Keratinocyte (primary cell): ENCODE results near the gene IL15RA. TPM values are rescaled to one million over a fixed set of nuclear protein-coding genes. Genes with fewer than 3 reads are reported as not detected.

Experiments used
- DNase-seq: peaks from one replicate; pipeline ENCODE4 v3.0.0-alpha.2; 2011; ENCODE audit warnings: low read depth, missing footprints, low spot score
- FAIRE-seq: peaks from 2 replicates; lab custom pipeline; 2011; peaks lifted over from hg19 to GRCh38; lab: Jason Lieb, UNC
- H2AFZ ChIP-seq: 2 replicates; pipeline ENCODE4 v1.6.0; 2012; ENCODE audit warnings: low read length, control low read depth, inconsistent platforms; ENCODE audit not compliant: control insufficient read depth
- H3K27ac ChIP-seq: 2 replicates; pipeline ENCODE4 v1.5.1; 2011; ENCODE audit warnings: low read length; ENCODE audit not compliant: control insufficient read depth, insufficient read depth
- H3K27me3 ChIP-seq: 3 replicates; pipeline ENCODE4 v1.6.0; 2011; ENCODE audit warnings: low read length; ENCODE audit not compliant: control insufficient read depth, insufficient read depth; ENCODE audit errors: extremely low read depth
- H3K36me3 ChIP-seq, 2 experiments: 2 replicates in 1 of 2; 3 replicates in 1 of 2; pipeline ENCODE4 v1.5.1; 2011; ENCODE audit warnings: low read length in 2 of 2, mild to moderate bottlenecking in 1 of 2; ENCODE audit not compliant: control insufficient read depth in 2 of 2, insufficient read depth in 2 of 2; ENCODE audit errors: extremely low read depth in 1 of 2
- H3K4me1 ChIP-seq: 3 replicates; pipeline ENCODE4 v1.5.1; 2011; ENCODE audit warnings: low read length; ENCODE audit not compliant: control insufficient read depth, insufficient read depth; ENCODE audit errors: extremely low read depth
- H3K4me2 ChIP-seq: 3 replicates; pipeline ENCODE4 v1.6.0; 2011; ENCODE audit warnings: low read depth, low read length; ENCODE audit not compliant: control insufficient read depth, insufficient read depth; ENCODE audit errors: extremely low read depth
- H3K4me3 ChIP-seq, 3 experiments: fragments of 200-600 bp in 1 of 3; sonication (generic) in 1 of 3; 2 replicates in 2 of 3; 3 replicates in 1 of 3; pipeline ENCODE4 v1.5.1; 2011 to 2016; ENCODE audit warnings: low read length in 3 of 3, mild to moderate bottlenecking in 3 of 3, control low read depth in 2 of 3, inconsistent platforms in 1 of 3, low read depth in 1 of 3, mixed read lengths in 1 of 3, mixed run types in 1 of 3, moderate library complexity in 1 of 3; ENCODE audit not compliant: control insufficient read depth in 2 of 3, insufficient read depth in 2 of 3; ENCODE audit errors: extremely low read depth in 1 of 3
- H3K79me2 ChIP-seq: 2 replicates; pipeline ENCODE4 v1.6.0; 2012; ENCODE audit warnings: low read length; ENCODE audit not compliant: control insufficient read depth, insufficient read depth
- H3K9ac ChIP-seq: 3 replicates; pipeline ENCODE4 v1.6.0; 2011; ENCODE audit warnings: low read length; ENCODE audit not compliant: control insufficient read depth, insufficient read depth; ENCODE audit errors: extremely low read depth
- H3K9me1 ChIP-seq: 3 replicates; pipeline ENCODE4 v1.6.0; 2011; ENCODE audit warnings: low read length; ENCODE audit not compliant: control insufficient read depth, insufficient read depth; ENCODE audit errors: extremely low read depth
- H3K9me3 ChIP-seq: 2 replicates; pipeline ENCODE4 v1.5.1; 2012; ENCODE audit warnings: low read depth, low read length; ENCODE audit not compliant: control insufficient read depth
- H4K20me1 ChIP-seq: 3 replicates; pipeline ENCODE4 v1.6.0; 2011; ENCODE audit warnings: low read length; ENCODE audit not compliant: control insufficient read depth, insufficient read depth; ENCODE audit errors: extremely low read depth
- EZH2 ChIP-seq: IDR thresholded peaks from one replicate; pipeline ENCODE4 v1.6.1; 2012; ENCODE audit warnings: inconsistent platforms, mild to moderate bottlenecking, low read length, moderate library complexity
- dilution Hi-C: fragments of 300-500 bp; cut with MboI; formaldehyde crosslinking; loops from one replicate; pipeline ENCODE4 v1.7.0; 2020; ENCODE audit warnings: low sequenced_read_pairs; ENCODE audit not compliant: extremely low pct_ligation_motif_present
- polyA plus RNA-seq, 5 experiments: library from polyadenylated mRNA; depleted of rRNA in 3 of 5; stranded (reverse) in 3 of 5; stranded (forward) in 1 of 5; unstranded in 1 of 5; fragments of >200 nt; gene quantifications; 1 replicate in 1 of 5; 2 replicates in 3 of 5; 3 replicates in 1 of 5; pipeline versions ENCODE4 v1.2.1 to v1.2.3, GENCODE V29; 2011 to 2012; ENCODE audit warnings: missing spikeins in 2 of 5, low read depth in 1 of 5, low replicate concordance in 1 of 5
- TF ChIP-seq, protein P1 (sequence below), 3 experiments: IDR thresholded peaks in 1 of 3; conservative IDR thresholded peaks in 1 of 3; optimal IDR thresholded peaks in 1 of 3; 2 replicates in 2 of 3; 3 replicates in 1 of 3; pipeline versions ENCODE3 to v1.5.1; 2011; ENCODE audit warnings: low read length in 3 of 3, mild to moderate bottlenecking in 3 of 3, moderate library complexity in 2 of 3, control low read depth in 1 of 3, inconsistent platforms in 1 of 3; ENCODE audit not compliant: insufficient read depth in 2 of 3; ENCODE audit errors: extremely low read depth in 1 of 3

The IL15RA gene
- polyA plus RNA-seq, 1 donor (not counting 4 experiments of a cell fraction or from before 2014, with no cell fraction given) = 3.8 TPM

GRCh38 chr10:5929442-5929841 is 47.9 kb downstream of the IL15RA start:
- H3K4me1 ChIP-seq = no peaks in the 10 kb centered on the region
- no peaks in the 10 kb centered on the region for H3K79me2 ChIP-seq
- no peak overlapping the region for H2AFZ ChIP-seq
- FAIRE-seq = no peak
- no peak for TF ChIP-seq EZH2
- TF ChIP-seq, protein P1, sequence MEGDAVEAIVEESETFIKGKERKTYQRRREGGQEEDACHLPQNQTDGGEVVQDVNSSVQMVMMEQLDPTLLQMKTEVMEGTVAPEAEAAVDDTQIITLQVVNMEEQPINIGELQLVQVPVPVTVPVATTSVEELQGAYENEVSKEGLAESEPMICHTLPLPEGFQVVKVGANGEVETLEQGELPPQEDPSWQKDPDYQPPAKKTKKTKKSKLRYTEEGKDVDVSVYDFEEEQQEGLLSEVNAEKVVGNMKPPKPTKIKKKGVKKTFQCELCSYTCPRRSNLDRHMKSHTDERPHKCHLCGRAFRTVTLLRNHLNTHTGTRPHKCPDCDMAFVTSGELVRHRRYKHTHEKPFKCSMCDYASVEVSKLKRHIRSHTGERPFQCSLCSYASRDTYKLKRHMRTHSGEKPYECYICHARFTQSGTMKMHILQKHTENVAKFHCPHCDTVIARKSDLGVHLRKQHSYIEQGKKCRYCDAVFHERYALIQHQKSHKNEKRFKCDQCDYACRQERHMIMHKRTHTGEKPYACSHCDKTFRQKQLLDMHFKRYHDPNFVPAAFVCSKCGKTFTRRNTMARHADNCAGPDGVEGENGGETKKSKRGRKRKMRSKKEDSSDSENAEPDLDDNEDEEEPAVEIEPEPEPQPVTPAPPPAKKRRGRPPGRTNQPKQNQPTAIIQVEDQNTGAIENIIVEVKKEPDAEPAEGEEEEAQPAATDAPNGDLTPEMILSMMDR (optimal IDR thresholded peaks at IDR 0.05 in 1 of 3, IDR thresholded peaks at IDR 0.05 in 1 of 3, conservative IDR thresholded peaks at IDR 0.05 in 1 of 3; ENCODE audit: extremely low read depth in 1 of 3, insufficient read depth in 2 of 3, low read length in 3 of 3) = no peak
- H3K9me1 ChIP-seq = no peaks in the 10 kb centered on the region
- H3K4me3 ChIP-seq = no peak overlapping the region
- no peaks in the 10 kb centered on the region for H4K20me1 ChIP-seq
- H3K36me3 ChIP-seq = peaks cover 24 to 34% of the 10 kb centered on the region in 2 experiments
- no peak overlapping the region for H3K4me2 ChIP-seq
- no peak for DNase-seq
- H3K9me3 ChIP-seq = no peaks in the 10 kb centered on the region
- no peak overlapping the region for H3K27ac ChIP-seq
- H3K27me3 ChIP-seq = no peaks in the 10 kb centered on the region
- dilution Hi-C loops = no loop called here
- H3K9ac ChIP-seq = no peak overlapping the region

DNA sequence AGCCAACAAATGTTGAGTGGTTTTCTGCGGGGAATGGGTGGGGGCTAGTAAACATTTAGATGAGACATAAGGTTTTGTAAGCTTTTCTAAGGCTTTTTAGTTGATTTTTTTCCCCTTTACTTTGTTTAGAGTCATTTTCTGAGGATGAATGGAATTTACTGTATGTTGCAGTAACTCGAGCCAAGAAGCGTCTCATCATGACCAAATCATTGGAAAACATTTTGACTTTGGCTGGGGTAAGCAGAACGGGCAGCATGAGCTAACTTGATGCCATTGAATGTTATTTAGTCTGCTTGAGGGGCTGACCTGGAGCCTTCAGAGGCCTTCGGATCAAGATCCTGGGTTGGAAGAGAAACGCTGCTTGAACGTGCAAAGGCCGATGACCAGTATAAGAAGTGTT is 50.0 kb downstream of the IL15RA start:
- H3K9ac ChIP-seq = no peak overlapping the region
- H2AFZ ChIP-seq = no peak overlapping the region
- H3K4me3 ChIP-seq = no peak overlapping the region
- dilution Hi-C loops = no loop called here
- H3K27ac ChIP-seq = no peak overlapping the region
- DNase-seq (no peak), FAIRE-seq (no peak)
- H3K4me2 ChIP-seq = no peak overlapping the region
- H3K79me2 ChIP-seq = no peaks in the 10 kb centered on the region
- no peaks in the 10 kb centered on the region for H3K27me3 ChIP-seq
- TF ChIP-seq EZH2 = no peak
- TF ChIP-seq, protein P1 (optimal IDR thresholded peaks at IDR 0.05 in 1 of 3, IDR thresholded peaks at IDR 0.05 in 1 of 3, conservative IDR thresholded peaks at IDR 0.05 in 1 of 3; ENCODE audit: extremely low read depth in 1 of 3, insufficient read depth in 2 of 3, low read length in 3 of 3) = no peak
- H3K4me1 ChIP-seq = no peaks in the 10 kb centered on the region
- no peaks in the 10 kb centered on the region for H4K20me1 ChIP-seq
- peaks cover 37 to 48% of the 10 kb centered on the region in 2 experiments for H3K36me3 ChIP-seq
- no peaks in the 10 kb centered on the region for H3K9me1 ChIP-seq
- H3K9me3 ChIP-seq = no peaks in the 10 kb centered on the region
